Activated naive CD8-positive, alpha-beta T cell treated with anti-CD3 and anti-CD28 coated beads, Interleukin-2, amount 50 U/mL, for 24 hours (primary cell): ENCODE data around the gene NRTN.
"Not testable (repeated sequence)": the region's sequence is repeated elsewhere in the genome, so short reads cannot be mapped to it uniquely, and the experiment has no call there.

Source experiments
- ATAC-seq: fragments of 150-1000 bp; cut with Tn5 transposase; one replicate; pipeline ENCODE4 v1.10.0; 2021
- DNase-seq: peaks from one replicate; pipeline ENCODE4 v3.0.0; 2021
- H3K27ac Mint-ChIP-seq: one replicate; pipeline ENCODE4 v1.8.0; 2021; ENCODE audit warnings: mild to moderate bottlenecking, mixed read lengths
- H3K27me3 Mint-ChIP-seq: one replicate; pipeline ENCODE4 v1.8.0; 2021; ENCODE audit warnings: mixed read lengths
- H3K36me3 Mint-ChIP-seq: one replicate; pipeline ENCODE4 v1.8.0; 2021; ENCODE audit warnings: low read depth, mixed read lengths
- H3K4me1 Mint-ChIP-seq: one replicate; pipeline ENCODE4 v1.8.0; 2021; ENCODE audit warnings: mixed read lengths
- H3K4me3 Mint-ChIP-seq: one replicate; pipeline ENCODE4 v1.8.0; 2021; ENCODE audit warnings: mild to moderate bottlenecking, moderate library complexity, mixed read lengths
- H3K9me3 Mint-ChIP-seq: one replicate; pipeline ENCODE4 v1.8.0; 2021; ENCODE audit warnings: mixed read lengths

NRTN gene

GRCh38 chr19:5804516-5805461 lies at the start of gene NRTN:
NRTN (plus strand) TSS chr19:5805067; CDS start chr19:5824166, 19,099 bp downstream.
- H3K27me3 Mint-ChIP-seq, result peaks cover 33% of the 10 kb centered on the region
- peak within 1 kb of the TSS; percentile 52 for H3K27ac Mint-ChIP-seq
- ATAC-seq (no peak), DNase-seq (peak; percentile 47)
- H3K4me3 Mint-ChIP-seq, result peak within 1 kb of the TSS; percentile 59
- H3K36me3 Mint-ChIP-seq, result no peaks in the 10 kb centered on the region
- H3K9me3 Mint-ChIP-seq, result no peaks in the 10 kb centered on the region
- H3K4me1 Mint-ChIP-seq, result peaks cover 22% of the 10 kb centered on the region

GRCh38 chr19:5762608-5763217 lies 42.2 kb upstream of the NRTN start:
- Mint-ChIP-seq H3K27ac (no peak overlapping the region), H3K9me3 (peaks cover 4% of the 10 kb centered on the region), H3K4me3 (no peak overlapping the region), H3K4me1 (no peaks in the 10 kb centered on the region), H3K27me3 (no peaks in the 10 kb centered on the region), H3K36me3 (no peaks in the 10 kb centered on the region)
- no peak for ATAC-seq
- DNase-seq, result no peak

DNA sequence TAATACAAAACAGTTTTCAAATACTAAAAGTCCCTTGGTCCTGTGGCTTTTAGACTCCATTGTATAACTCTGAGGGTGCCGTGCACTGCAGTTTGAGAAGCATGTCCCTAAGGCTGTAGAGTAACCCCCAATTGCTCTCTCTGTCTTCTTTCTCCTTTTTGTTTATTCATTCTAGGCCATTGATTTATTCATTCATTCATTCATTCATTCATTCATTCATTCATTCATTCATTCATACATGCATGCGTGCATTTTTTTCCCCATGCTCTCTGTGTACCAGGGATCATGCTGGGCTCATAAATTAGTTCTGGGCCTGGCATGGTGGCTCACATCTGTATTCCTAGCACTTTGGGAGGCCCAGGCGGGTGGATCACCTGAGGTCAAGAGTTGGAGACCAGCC lies 39.6 kb upstream of the NRTN start:
- ATAC-seq (no peak), DNase-seq (no peak)
- Mint-ChIP-seq H3K27ac (no peak overlapping the region), H3K4me3 (no peak overlapping the region), H3K27me3 (no peaks in the 10 kb centered on the region), H3K9me3 (peaks cover 4% of the 10 kb centered on the region), H3K4me1 (no peaks in the 10 kb centered on the region), H3K36me3 (no peaks in the 10 kb centered on the region)

DNA sequence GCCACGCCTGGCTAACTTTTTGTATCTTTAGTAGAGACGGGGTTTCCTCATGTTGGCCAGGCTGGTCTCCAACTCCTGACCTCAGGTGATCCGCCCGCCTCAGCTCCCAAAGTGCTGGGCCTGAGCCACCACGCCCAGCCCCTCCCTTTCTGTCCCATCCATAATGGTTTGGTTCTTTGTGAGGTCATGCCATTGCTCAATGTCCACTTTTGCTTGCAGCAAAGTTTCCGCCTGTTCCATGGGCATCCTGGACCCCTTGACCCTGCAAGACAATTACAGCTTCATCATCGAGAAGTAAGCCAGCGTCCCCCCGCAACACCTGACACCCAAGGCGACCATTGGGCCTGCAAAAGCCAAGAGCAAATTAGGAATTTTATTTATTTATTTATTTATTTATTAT lies 36.9 kb upstream of the NRTN start:
- H3K27me3 Mint-ChIP-seq, result no peaks in the 10 kb centered on the region

GRCh38 chr19:5772416-5772815 lies 32.5 kb upstream of the NRTN start:
- no peak overlapping the region for H3K27ac Mint-ChIP-seq
- no peak overlapping the region for H3K4me3 Mint-ChIP-seq
- no peaks in the 10 kb centered on the region for H3K36me3 Mint-ChIP-seq

More for the DNA sequence above, 36.9 kb upstream of the NRTN start:
- no peak overlapping the region for H3K4me3 Mint-ChIP-seq
- ATAC-seq (no peak), DNase-seq (no peak)
- no peaks in the 10 kb centered on the region for H3K9me3 Mint-ChIP-seq
- no peaks in the 10 kb centered on the region for H3K4me1 Mint-ChIP-seq
- H3K36me3 Mint-ChIP-seq, result no peaks in the 10 kb centered on the region
- H3K27ac Mint-ChIP-seq, result no peak overlapping the region

GRCh38 chr19:5773276-5773675 lies 31.6 kb upstream of the NRTN start:
- H3K4me1 Mint-ChIP-seq, result no peaks in the 10 kb centered on the region
- no peak overlapping the region for H3K27ac Mint-ChIP-seq
- H3K4me3 Mint-ChIP-seq, result no peak overlapping the region
- no peaks in the 10 kb centered on the region for H3K9me3 Mint-ChIP-seq
- H3K36me3 Mint-ChIP-seq, result no peaks in the 10 kb centered on the region
- DNase-seq, result no peak
- peaks cover 2% of the 10 kb centered on the region for H3K27me3 Mint-ChIP-seq
- ATAC-seq, result no peak

More at GRCh38 chr19:5772416-5772815, 32.5 kb upstream of the NRTN start:
- H3K9me3 Mint-ChIP-seq, result no peaks in the 10 kb centered on the region
- no peak for ATAC-seq
- no peak for DNase-seq
- peaks cover 2% of the 10 kb centered on the region for H3K27me3 Mint-ChIP-seq
- no peaks in the 10 kb centered on the region for H3K4me1 Mint-ChIP-seq

DNA sequence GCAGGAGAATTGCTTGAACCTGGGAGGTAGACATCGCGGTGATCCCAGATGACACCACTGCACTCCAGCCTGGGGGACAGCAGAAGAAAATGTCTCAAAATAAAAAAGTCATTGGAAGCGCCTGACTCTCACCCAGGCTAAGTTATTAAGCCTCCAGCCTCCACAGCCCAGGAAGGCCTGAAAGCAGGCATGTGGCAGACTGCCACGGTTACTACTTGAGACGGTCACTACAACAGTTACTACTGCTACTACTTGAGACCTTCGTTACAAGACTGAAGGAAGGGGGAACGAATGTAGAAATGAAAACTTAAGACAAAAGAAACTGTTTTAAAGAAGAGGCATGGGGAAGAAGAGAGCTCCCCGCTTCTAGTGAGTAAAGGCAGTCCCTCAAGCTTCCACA lies 29.9 kb upstream of the NRTN start:
- no peak for DNase-seq
- ATAC-seq, result no peak
- Mint-ChIP-seq H3K4me3 (no peak overlapping the region), H3K4me1 (no peaks in the 10 kb centered on the region), H3K9me3 (no peaks in the 10 kb centered on the region), H3K27ac (no peak overlapping the region), H3K36me3 (no peaks in the 10 kb centered on the region), H3K27me3 (peaks cover 2% of the 10 kb centered on the region)

DNA sequence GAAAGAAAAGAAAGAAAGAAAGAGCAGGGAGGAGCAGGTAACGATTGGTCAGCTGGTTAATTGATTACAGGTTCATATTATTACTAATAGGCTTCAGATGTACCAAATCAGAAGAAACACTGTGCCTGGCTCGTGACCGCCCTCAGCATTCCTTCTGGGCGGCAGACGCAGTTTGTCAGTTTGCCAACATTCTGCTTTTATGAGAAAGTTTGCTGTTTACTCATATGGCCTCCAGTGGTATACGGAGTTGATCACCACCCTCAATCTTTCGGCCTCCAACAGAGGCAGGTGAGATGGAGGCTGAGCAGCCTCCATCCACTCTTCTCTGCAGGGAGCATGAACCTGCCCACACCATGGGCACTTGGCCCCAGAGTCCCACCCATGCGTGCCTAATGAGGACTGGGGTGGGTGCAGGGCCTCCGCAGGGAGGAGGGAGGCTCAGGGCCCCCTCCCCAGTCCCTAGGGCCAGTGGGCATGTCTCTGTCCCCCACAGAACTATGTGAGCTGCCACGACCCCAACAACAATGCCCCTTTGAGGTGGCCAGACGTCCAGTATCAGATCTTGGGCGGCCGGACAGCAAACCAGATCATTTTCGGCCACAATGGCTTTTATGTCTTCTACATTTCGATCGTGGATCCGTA lies 29.1 kb upstream of the NRTN start:
- no peaks in the 10 kb centered on the region for H3K4me1 Mint-ChIP-seq
- ATAC-seq (no peak), DNase-seq (no peak)
- no peaks in the 10 kb centered on the region for H3K9me3 Mint-ChIP-seq
- H3K36me3 Mint-ChIP-seq, result no peaks in the 10 kb centered on the region
- H3K27me3 Mint-ChIP-seq, result peaks cover 2% of the 10 kb centered on the region
- no peak overlapping the region for H3K4me3 Mint-ChIP-seq
- no peak overlapping the region for H3K27ac Mint-ChIP-seq

DNA sequence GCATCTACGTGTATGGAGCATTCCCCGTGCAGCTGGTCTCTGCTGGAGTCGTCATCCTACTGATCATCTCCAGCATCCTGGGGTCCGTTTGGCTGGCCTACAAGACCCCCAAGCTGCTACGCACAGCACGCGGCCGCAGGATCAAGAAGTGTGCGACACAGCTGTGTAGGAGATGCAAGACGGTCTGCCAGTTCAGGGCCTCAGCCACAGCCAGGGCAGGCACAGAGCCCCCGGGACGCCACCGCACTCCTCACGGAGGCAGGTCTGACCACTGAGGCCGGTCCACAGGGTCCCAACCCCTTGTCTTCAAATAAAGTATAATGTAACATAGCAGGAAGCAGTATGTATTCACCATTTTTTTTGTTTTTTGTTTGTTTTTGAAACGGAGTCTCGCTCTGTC lies 26.5 kb upstream of the NRTN start:
- ATAC-seq (no peak), DNase-seq (no peak)
- Mint-ChIP-seq H3K27ac (no peak overlapping the region), H3K36me3 (no peaks in the 10 kb centered on the region), H3K4me3 (no peak overlapping the region), H3K9me3 (no peaks in the 10 kb centered on the region), H3K4me1 (no peaks in the 10 kb centered on the region), H3K27me3 (peaks cover 2% of the 10 kb centered on the region)

- not testable (repeated sequence) for H3K27ac Mint-ChIP-seq, H3K36me3 Mint-ChIP-seq, H3K9me3 Mint-ChIP-seq, H3K4me3 Mint-ChIP-seq, ATAC-seq, H3K27me3 Mint-ChIP-seq, DNase-seq, H3K4me1 Mint-ChIP-seq
These were observed 24.0 kb upstream of the NRTN start for GRCh38 chr19:5780916-5781315.

DNA sequence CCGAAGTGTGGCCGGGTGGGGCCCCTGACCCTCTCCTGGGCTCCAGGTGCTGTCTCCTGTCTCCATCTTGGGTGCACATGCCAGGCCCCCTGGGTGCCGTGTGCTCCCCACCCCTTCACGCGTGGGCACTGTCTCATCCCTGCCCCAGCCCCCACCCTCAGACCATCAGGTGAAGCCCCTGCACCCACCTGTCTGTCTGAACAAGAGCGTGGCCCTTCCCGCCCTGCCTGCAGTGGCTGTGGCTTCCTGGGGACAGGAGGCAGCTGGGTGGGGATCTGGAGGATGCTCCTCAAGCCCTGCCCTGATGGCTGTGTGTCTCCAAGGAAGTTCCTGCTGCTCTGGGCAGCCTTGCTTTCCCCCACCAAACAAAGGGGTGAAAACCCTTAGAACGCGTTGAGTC lies 22.5 kb upstream of the NRTN start:
- Mint-ChIP-seq H3K27me3 (no peaks in the 10 kb centered on the region), H3K4me1 (no peaks in the 10 kb centered on the region), H3K9me3 (no peaks in the 10 kb centered on the region), H3K27ac (no peak overlapping the region), H3K4me3 (no peak overlapping the region), H3K36me3 (peaks cover 12% of the 10 kb centered on the region)
- DNase-seq, result no peak
- no peak for ATAC-seq

- no peaks in the 10 kb centered on the region for H3K27me3 Mint-ChIP-seq
- peaks cover 16% of the 10 kb centered on the region for H3K36me3 Mint-ChIP-seq
- no peak overlapping the region for H3K4me3 Mint-ChIP-seq
- H3K27ac Mint-ChIP-seq, result no peak overlapping the region
- H3K4me1 Mint-ChIP-seq, result no peaks in the 10 kb centered on the region
- DNase-seq (no peak), ATAC-seq (no peak)
- H3K9me3 Mint-ChIP-seq, result no peaks in the 10 kb centered on the region
These were observed 21.6 kb upstream of the NRTN start for GRCh38 chr19:5782945-5783919.

GRCh38 chr19:5784581-5785147 lies 20.2 kb upstream of the NRTN start, which contains the start of gene PRR22:
PRR22 (minus strand) TSS chr19:5784746; CDS start chr19:5784660, 86 bp downstream.
- no peak for ATAC-seq

GRCh38 chr19:5785423-5785822 lies 19.4 kb upstream of the NRTN start:
- ATAC-seq, result no peak
- peaks cover 5% of the 10 kb centered on the region for H3K4me1 Mint-ChIP-seq

More at GRCh38 chr19:5784581-5785147, 20.2 kb upstream of the NRTN start, which contains the start of gene PRR22:
- H3K4me3 Mint-ChIP-seq, result no peak within 1 kb of the TSS
- H3K27me3 Mint-ChIP-seq, result no peaks in the 10 kb centered on the region
- H3K36me3 Mint-ChIP-seq, result peaks cover 25% of the 10 kb centered on the region
- no peaks in the 10 kb centered on the region for H3K9me3 Mint-ChIP-seq
- H3K27ac Mint-ChIP-seq, result no peak within 1 kb of the TSS
- DNase-seq, result no peak
- H3K4me1 Mint-ChIP-seq, result no peaks in the 10 kb centered on the region

More at GRCh38 chr19:5785423-5785822, 19.4 kb upstream of the NRTN start:
- no peak overlapping the region for H3K4me3 Mint-ChIP-seq
- H3K27ac Mint-ChIP-seq, result no peak overlapping the region
- H3K36me3 Mint-ChIP-seq, result peaks cover 31% of the 10 kb centered on the region
- no peaks in the 10 kb centered on the region for H3K27me3 Mint-ChIP-seq
- DNase-seq, result no peak
- no peaks in the 10 kb centered on the region for H3K9me3 Mint-ChIP-seq
